PC-3 (cell line): ENCODE data around the gene ADAM12.

Source experiments
- CTCF ChIP-seq: fragments of 300-600 bp; sonication (generic); conservative IDR thresholded peaks from 2 replicates; pipeline ENCODE4 v1.5.1; 2017; ENCODE audit warnings: antibody characterized with exemption, low read depth, mild to moderate bottlenecking, low read length
- EZH2 ChIP-seq: fragments of 300-600 bp; sonication (generic); IDR thresholded peaks from one replicate; pipeline ENCODE4 v1.6.1; 2017; ENCODE audit warnings: antibody characterized with exemption, mild to moderate bottlenecking, low read length; ENCODE audit not compliant: unreplicated experiment

DNA sequence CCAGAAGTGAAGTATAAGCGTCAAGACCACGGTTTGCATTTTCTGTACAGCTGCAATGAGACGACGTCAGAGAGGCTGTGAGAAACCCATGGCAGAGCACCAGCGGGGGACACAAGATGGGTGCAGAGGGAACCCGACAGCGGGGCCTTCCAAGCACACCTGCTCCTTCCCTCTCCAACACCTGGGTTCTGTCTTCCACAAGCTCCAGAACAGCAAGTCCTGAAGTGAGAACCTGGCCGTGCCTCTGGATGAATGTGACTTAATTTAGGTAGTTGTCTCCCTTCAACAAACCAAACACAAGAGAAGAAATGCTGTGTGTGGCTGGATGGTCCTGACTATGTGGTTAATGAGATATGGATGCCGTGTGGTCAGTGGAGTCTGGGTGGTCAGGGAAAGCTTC, 76.1 kb downstream of the ADAM12 start:
- TF ChIP-seq CTCF (no peak), EZH2 (no peak)
